ENCODE results near the gene GGT5. TPM values are rescaled to one million over a fixed set of nuclear protein-coding genes. Genes with fewer than 3 reads are reported as not detected.

GGT5 gene
- total and polyA plus RNA-seq, 2 of the 13 experiments (the other 11 are each of a cell fraction or from before 2014, with no cell fraction given) = 0.69 to 3.1 TPM

DNA sequence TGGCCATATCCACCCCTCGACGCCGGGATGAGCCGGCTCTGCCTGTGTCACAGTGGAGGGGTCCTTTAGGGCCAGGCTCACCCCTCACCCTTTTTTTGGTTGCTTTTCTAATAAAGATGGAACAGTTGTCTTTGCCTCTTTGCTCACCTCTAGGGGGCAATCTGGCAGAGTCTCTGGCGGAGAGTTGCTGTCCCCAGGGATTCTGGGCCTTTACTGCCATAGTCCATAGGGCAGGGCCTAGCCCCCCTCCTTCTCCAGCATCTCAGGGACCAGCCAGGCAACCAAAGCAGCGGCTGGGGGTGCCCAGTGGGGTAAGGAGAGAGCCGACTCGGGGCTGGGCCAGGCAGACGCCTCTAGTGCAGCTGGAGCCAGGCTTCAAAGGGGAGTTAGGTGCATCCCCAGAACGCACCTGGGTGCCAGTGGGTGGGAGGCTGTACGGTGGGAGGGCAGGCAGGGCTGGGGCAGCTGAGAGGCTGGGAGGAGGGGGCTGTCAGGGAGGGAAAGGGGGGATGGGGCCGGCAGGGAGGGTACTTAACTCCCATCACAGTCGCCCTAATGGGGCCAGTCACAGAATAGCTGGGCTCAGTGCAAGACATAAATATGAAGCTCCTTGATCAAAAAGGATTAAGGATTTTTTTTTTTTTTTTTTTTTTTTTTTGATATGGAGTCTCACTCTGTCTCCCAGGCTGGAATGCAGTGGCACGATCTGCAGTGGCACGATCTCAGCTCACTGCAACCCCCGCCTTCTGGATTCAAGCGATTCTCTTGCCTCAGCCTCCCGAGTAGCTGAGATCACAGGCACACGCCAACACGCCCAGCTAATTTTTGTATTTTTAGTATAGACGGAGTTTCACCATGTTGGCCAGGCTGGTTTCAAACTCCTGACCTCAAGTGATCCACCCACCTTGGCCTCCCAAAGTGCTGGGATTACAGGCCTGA lies 66.1 kb downstream of the GGT5 start:
- no peak for FAIRE-seq
- Histone ChIP-seq H3K4me1 (ENCODE audit: insufficient read depth, low read length) (peaks cover 23% of the 10 kb centered on the region), H3K79me2 (ENCODE audit: insufficient read depth, low read length) (no peaks in the 10 kb centered on the region), H2AFZ (ENCODE audit: low read length) (no peak overlapping the region), H3K36me3 (replicated peaks in 1 of 2; ENCODE audit: control insufficient read depth in 1 of 2, insufficient read depth in 2 of 2, low read length in 2 of 2) (peaks cover 4 to 23% of the 10 kb centered on the region in 2 experiments; a peak in 3 of 5 replicates), H4K20me1 (ENCODE audit: insufficient read depth, low read length) (peaks cover 6% of the 10 kb centered on the region; the same call in 1 of the 2 replicates), H3K27ac (ENCODE audit: extremely low read length, insufficient read depth, low read length) (no peak overlapping the region), H3K9ac (ENCODE audit: insufficient read depth, low read depth, low read length) (no peak overlapping the region), H3K9me3 (ENCODE audit: low read length) (no peaks in the 10 kb centered on the region), H3K4me2 (ENCODE audit: low read depth, low read length) (no peak overlapping the region), H3K27me3 (ENCODE audit: control insufficient read depth in 1 of 2, insufficient read depth in 2 of 2, low read length in 2 of 2) (no peaks in the 10 kb centered on the region), H3K4me3 (replicated peaks in 1 of 3; ENCODE audit: insufficient read depth in 1 of 3, low read depth in 2 of 3, low read length in 3 of 3) (no peak overlapping the region)
- intact Hi-C loops (cut with micrococcal nuclease; ENCODE audit: unreplicated experiment) (no loop called here), in situ Hi-C loops (cut with HindIII; ENCODE audit: extremely low pct_ligation_motif_present, low pct_unique_long_range_greater_than_20kb) (no loop called here)
- no peak for DNase-seq (ENCODE audit: low spot score)
- CTCF ChIA-PET (ENCODE audit: low intra/inter-chr PET ratio, low total read pairs) = no interaction called here
- POLR2A ChIA-PET = no interaction called here
- no TSS peak for BruUV-seq (replicated peaks)
- 94% methylated on average over 17 of the region's 21 CpGs for WGBS (ENCODE audit: low lambda C conversion rate)
- no peak for ATAC-seq
- TF ChIP-seq SSRP1 (CRISPR knock-in tag; IDR thresholded peaks at IDR 0.05) (no peak), KMT2A (CRISPR knock-in tag; IDR thresholded peaks at IDR 0.05) (no peak), FOSL2 (CRISPR knock-in tag; IDR thresholded peaks at IDR 0.05) (no peak), PRMT3 (CRISPR knock-in tag; IDR thresholded peaks at IDR 0.05; ENCODE audit: borderline replicate concordance, low read depth) (no peak), RCOR2 (CRISPR knock-in tag; IDR thresholded peaks at IDR 0.05) (no peak), ZFY (CRISPR knock-in tag; IDR thresholded peaks at IDR 0.05) (peak; percentile 21; the same call in 1 of the 2 replicates), ZNF354B (CRISPR knock-in tag; IDR thresholded peaks at IDR 0.05) (no peak)
- TF ChIP-seq, protein P1, sequence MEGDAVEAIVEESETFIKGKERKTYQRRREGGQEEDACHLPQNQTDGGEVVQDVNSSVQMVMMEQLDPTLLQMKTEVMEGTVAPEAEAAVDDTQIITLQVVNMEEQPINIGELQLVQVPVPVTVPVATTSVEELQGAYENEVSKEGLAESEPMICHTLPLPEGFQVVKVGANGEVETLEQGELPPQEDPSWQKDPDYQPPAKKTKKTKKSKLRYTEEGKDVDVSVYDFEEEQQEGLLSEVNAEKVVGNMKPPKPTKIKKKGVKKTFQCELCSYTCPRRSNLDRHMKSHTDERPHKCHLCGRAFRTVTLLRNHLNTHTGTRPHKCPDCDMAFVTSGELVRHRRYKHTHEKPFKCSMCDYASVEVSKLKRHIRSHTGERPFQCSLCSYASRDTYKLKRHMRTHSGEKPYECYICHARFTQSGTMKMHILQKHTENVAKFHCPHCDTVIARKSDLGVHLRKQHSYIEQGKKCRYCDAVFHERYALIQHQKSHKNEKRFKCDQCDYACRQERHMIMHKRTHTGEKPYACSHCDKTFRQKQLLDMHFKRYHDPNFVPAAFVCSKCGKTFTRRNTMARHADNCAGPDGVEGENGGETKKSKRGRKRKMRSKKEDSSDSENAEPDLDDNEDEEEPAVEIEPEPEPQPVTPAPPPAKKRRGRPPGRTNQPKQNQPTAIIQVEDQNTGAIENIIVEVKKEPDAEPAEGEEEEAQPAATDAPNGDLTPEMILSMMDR (CRISPR knock-in tag; IDR thresholded peaks at IDR 0.05) = peak; percentile 44
- TF ChIP-seq, protein P2, sequence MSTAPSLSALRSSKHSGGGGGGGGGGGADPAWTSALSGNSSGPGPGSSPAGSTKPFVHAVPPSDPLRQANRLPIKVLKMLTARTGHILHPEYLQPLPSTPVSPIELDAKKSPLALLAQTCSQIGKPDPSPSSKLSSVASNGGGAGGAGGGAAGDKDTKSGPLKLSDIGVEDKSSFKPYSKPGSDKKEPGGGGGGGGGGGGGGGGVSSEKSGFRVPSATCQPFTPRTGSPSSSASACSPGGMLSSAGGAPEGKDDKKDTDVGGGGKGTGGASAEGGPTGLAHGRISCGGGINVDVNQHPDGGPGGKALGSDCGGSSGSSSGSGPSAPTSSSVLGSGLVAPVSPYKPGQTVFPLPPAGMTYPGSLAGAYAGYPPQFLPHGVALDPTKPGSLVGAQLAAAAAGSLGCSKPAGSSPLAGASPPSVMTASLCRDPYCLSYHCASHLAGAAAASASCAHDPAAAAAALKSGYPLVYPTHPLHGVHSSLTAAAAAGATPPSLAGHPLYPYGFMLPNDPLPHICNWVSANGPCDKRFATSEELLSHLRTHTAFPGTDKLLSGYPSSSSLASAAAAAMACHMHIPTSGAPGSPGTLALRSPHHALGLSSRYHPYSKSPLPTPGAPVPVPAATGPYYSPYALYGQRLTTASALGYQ (CRISPR knock-in tag; IDR thresholded peaks at IDR 0.05) = no peak
- TF ChIP-seq, protein P3, sequence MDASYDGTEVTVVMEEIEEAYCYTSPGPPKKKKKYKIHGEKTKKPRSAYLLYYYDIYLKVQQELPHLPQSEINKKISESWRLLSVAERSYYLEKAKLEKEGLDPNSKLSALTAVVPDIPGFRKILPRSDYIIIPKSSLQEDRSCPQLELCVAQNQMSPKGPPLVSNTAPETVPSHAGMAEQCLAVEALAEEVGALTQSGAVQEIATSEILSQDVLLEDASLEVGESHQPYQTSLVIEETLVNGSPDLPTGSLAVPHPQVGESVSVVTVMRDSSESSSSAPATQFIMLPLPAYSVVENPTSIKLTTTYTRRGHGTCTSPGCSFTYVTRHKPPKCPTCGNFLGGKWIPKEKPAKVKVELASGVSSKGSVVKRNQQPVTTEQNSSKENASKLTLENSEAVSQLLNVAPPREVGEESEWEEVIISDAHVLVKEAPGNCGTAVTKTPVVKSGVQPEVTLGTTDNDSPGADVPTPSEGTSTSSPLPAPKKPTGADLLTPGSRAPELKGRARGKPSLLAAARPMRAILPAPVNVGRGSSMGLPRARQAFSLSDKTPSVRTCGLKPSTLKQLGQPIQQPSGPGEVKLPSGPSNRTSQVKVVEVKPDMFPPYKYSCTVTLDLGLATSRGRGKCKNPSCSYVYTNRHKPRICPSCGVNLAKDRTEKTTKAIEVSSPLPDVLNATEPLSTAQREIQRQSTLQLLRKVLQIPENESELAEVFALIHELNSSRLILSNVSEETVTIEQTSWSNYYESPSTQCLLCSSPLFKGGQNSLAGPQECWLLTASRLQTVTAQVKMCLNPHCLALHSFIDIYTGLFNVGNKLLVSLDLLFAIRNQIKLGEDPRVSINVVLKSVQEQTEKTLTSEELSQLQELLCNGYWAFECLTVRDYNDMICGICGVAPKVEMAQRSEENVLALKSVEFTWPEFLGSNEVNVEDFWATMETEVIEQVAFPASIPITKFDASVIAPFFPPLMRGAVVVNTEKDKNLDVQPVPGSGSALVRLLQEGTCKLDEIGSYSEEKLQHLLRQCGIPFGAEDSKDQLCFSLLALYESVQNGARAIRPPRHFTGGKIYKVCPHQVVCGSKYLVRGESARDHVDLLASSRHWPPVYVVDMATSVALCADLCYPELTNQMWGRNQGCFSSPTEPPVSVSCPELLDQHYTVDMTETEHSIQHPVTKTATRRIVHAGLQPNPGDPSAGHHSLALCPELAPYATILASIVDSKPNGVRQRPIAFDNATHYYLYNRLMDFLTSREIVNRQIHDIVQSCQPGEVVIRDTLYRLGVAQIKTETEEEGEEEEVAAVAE (CRISPR knock-in tag; IDR thresholded peaks at IDR 0.05; ENCODE audit: borderline replicate concordance) = no peak
- TF ChIP-seq, protein P4, sequence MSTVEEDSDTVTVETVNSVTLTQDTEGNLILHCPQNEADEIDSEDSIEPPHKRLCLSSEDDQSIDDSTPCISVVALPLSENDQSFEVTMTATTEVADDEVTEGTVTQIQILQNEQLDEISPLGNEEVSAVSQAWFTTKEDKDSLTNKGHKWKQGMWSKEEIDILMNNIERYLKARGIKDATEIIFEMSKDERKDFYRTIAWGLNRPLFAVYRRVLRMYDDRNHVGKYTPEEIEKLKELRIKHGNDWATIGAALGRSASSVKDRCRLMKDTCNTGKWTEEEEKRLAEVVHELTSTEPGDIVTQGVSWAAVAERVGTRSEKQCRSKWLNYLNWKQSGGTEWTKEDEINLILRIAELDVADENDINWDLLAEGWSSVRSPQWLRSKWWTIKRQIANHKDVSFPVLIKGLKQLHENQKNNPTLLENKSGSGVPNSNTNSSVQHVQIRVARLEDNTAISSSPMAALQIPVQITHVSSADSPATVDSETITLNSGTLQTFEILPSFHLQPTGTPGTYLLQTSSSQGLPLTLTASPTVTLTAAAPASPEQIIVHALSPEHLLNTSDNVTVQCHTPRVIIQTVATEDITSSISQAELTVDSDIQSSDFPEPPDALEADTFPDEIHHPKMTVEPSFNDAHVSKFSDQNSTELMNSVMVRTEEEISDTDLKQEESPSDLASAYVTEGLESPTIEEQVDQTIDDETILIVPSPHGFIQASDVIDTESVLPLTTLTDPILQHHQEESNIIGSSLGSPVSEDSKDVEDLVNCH (CRISPR knock-in tag; IDR thresholded peaks at IDR 0.05) = no peak
- TF ChIP-seq, protein P5, sequence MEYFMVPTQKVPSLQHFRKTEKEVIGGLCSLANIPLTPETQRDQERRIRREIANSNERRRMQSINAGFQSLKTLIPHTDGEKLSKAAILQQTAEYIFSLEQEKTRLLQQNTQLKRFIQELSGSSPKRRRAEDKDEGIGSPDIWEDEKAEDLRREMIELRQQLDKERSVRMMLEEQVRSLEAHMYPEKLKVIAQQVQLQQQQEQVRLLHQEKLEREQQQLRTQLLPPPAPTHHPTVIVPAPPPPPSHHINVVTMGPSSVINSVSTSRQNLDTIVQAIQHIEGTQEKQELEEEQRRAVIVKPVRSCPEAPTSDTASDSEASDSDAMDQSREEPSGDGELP (IDR thresholded peaks at IDR 0.05; ENCODE audit: borderline replicate concordance, low read depth) = no peak

Measured in HepG2 (cell line).